ENCODE data around the gene SLC9B1.
"Not testable (repeated sequence)": the region's sequence is repeated elsewhere in the genome, so short reads cannot be mapped to it uniquely, and the experiment has no call there.

Gene SLC9B1

GRCh38 chr4:103008875-103009729 is 10.4 kb downstream of the SLC9B1 start:
- no peak for DNase-seq

GRCh38 chr4:103002551-103002950 is 17.0 kb downstream of the SLC9B1 start:
- DNase-seq, result no peak

- no peak for DNase-seq
These were observed 24.7 kb downstream of the SLC9B1 start for GRCh38 chr4:102994803-102995202.

- not testable (repeated sequence) for DNase-seq
These were observed 25.5 kb downstream of the SLC9B1 start for GRCh38 chr4:102993985-102994384.

GRCh38 chr4:102988429-102989020 is 31.0 kb downstream of the SLC9B1 start:
- no peak for DNase-seq

GRCh38 chr4:102981005-102981404 is 38.5 kb downstream of the SLC9B1 start:
- DNase-seq, result no peak

- not testable (repeated sequence) for DNase-seq
These were observed 57.7 kb downstream of the SLC9B1 start for GRCh38 chr4:102961813-102962212.

GRCh38 chr4:102959496-102959895 is 60.0 kb downstream of the SLC9B1 start:
- no peak for DNase-seq

- no peak for DNase-seq
These were observed 74.4 kb downstream of the SLC9B1 start for GRCh38 chr4:102945066-102945465.

GRCh38 chr4:102938063-102938462 is 81.4 kb downstream of the SLC9B1 start:
- not testable (repeated sequence) for DNase-seq

- no peak for DNase-seq
These were observed 83.8 kb downstream of the SLC9B1 start for GRCh38 chr4:102935716-102936115.

GRCh38 chr4:102919697-102920096 is 99.8 kb downstream of the SLC9B1 start:
- DNase-seq, result not testable (repeated sequence)

- no peak for DNase-seq
These were observed 100.6 kb downstream of the SLC9B1 start for GRCh38 chr4:102918859-102919258.

GRCh38 chr4:102901804-102902203 is 117.7 kb downstream of the SLC9B1 start:
- no peak for DNase-seq

GRCh38 chr4:102897610-102898009 is 121.9 kb downstream of the SLC9B1 start:
- DNase-seq, result not testable (repeated sequence)

- DNase-seq, result not testable (repeated sequence)
These were observed 123.0 kb downstream of the SLC9B1 start for GRCh38 chr4:102896547-102896946.

GRCh38 chr4:102889866-102890265 is 129.6 kb downstream of the SLC9B1 start:
- DNase-seq, result not testable (repeated sequence)

GRCh38 chr4:102888570-102888969 is 130.9 kb downstream of the SLC9B1 start:
- not testable (repeated sequence) for DNase-seq

GRCh38 chr4:102883278-102883677 is 136.2 kb downstream of the SLC9B1 start:
- no peak for DNase-seq

GRCh38 chr4:102881343-102881742 is 138.2 kb downstream of the SLC9B1 start:
- no peak for DNase-seq

- no peak for DNase-seq
These were observed 140.6 kb downstream of the SLC9B1 start for GRCh38 chr4:102878901-102879300.

GRCh38 chr4:102878349-102878748 is 141.2 kb downstream of the SLC9B1 start:
- not testable (repeated sequence) for DNase-seq

- not testable (repeated sequence) for DNase-seq
These were observed 141.9 kb downstream of the SLC9B1 start for GRCh38 chr4:102877477-102878106.

GRCh38 chr4:102871772-102872171 is 147.7 kb downstream of the SLC9B1 start:
- no peak for DNase-seq
